Measurements from ENCODE around the gene LILRB2.
"Not testable (repeated sequence)": the region's sequence is repeated elsewhere in the genome, so short reads cannot be mapped to it uniquely, and the experiment has no call there.

Gene LILRB2

GRCh38 chr19:54305141-54305540, 24.2 kb upstream of the LILRB2 start:
- no peak for DNase-seq (ENCODE audit: low read depth)

- no peak for DNase-seq (ENCODE audit: low read depth)
Measured at GRCh38 chr19:54302257-54302656, 21.3 kb upstream of the LILRB2 start.

- no peak for DNase-seq (ENCODE audit: low read depth)
Measured at GRCh38 chr19:54299515-54299914, 18.6 kb upstream of the LILRB2 start.

- DNase-seq (ENCODE audit: low read depth), result no peak
Measured at GRCh38 chr19:54299126-54299498, 18.2 kb upstream of the LILRB2 start.

GRCh38 chr19:54298357-54299125, 17.6 kb upstream of the LILRB2 start:
- no peak for DNase-seq (ENCODE audit: low read depth)

- DNase-seq (ENCODE audit: low read depth), result no peak
Measured at GRCh38 chr19:54297759-54298305, 16.9 kb upstream of the LILRB2 start.

- DNase-seq (ENCODE audit: low read depth), result no peak
Measured at GRCh38 chr19:54294539-54294938, 13.6 kb upstream of the LILRB2 start.

GRCh38 chr19:54289160-54289559, 8.2 kb upstream of the LILRB2 start:
- DNase-seq (ENCODE audit: low read depth), result not testable (repeated sequence)

- no peak for DNase-seq (ENCODE audit: low read depth)
Measured at GRCh38 chr19:54287456-54287855, 6.5 kb upstream of the LILRB2 start.

- not testable (repeated sequence) for DNase-seq (ENCODE audit: low read depth)
Measured at GRCh38 chr19:54286283-54286682, 5.4 kb upstream of the LILRB2 start.

GRCh38 chr19:54285427-54286056, 4.6 kb upstream of the LILRB2 start:
- DNase-seq (ENCODE audit: low read depth), result not testable (repeated sequence)

GRCh38 chr19:54282686-54283470, 2.0 kb upstream of the LILRB2 start:
- no peak for DNase-seq (ENCODE audit: low read depth)

- not testable (repeated sequence) for DNase-seq (ENCODE audit: low read depth)
Measured at GRCh38 chr19:54281729-54282075, 792 bp upstream of the LILRB2 start.

GRCh38 chr19:54280441-54280840, 469 bp downstream of the LILRB2 start:
- DNase-seq (ENCODE audit: low read depth), result not testable (repeated sequence)

- not testable (repeated sequence) for DNase-seq (ENCODE audit: low read depth)
Measured at GRCh38 chr19:54280025-54280424, 885 bp downstream of the LILRB2 start.

- DNase-seq (ENCODE audit: low read depth), result no peak
Measured at GRCh38 chr19:54279406-54279962, 1.4 kb downstream of the LILRB2 start.

GRCh38 chr19:54278571-54279195, 2.2 kb downstream of the LILRB2 start:
- not testable (repeated sequence) for DNase-seq (ENCODE audit: low read depth)

- DNase-seq (ENCODE audit: low read depth), result not testable (repeated sequence)
Measured at GRCh38 chr19:54278056-54278455, 2.9 kb downstream of the LILRB2 start.

- not testable (repeated sequence) for DNase-seq (ENCODE audit: low read depth)
Measured at GRCh38 chr19:54277111-54277615, 3.7 kb downstream of the LILRB2 start.

- no peak for DNase-seq (ENCODE audit: low read depth)
Measured at GRCh38 chr19:54275951-54276350, 5.0 kb downstream of the LILRB2 start.

GRCh38 chr19:54274516-54274915, 6.4 kb downstream of the LILRB2 start:
- DNase-seq (ENCODE audit: low read depth), result not testable (repeated sequence)

- no peak for DNase-seq (ENCODE audit: low read depth)
Measured at GRCh38 chr19:54273821-54274220, 7.1 kb downstream of the LILRB2 start.
